Activated CD8-positive, alpha-beta memory T cell treated with anti-CD3 and anti-CD28 coated beads for 36 hours (primary cell): ENCODE measurements around the gene POLG. TPM values are rescaled to one million over a fixed set of nuclear protein-coding genes. Genes with fewer than 3 reads are reported as not detected.

Experiments
- CTCF ChIA-PET: fragments of 350-600 bp; sonication (Branson Sonifier 250); formaldehyde crosslinking; loops from one replicate; lab custom pipeline; 2021; ENCODE audit warnings: antibody characterized with exemption; lab: Charles Lee
- POLR2A ChIA-PET: fragments of 350-600 bp; sonication (Branson Sonifier 250); formaldehyde crosslinking; loops from one replicate; lab custom pipeline; 2021; ENCODE audit warnings: antibody characterized with exemption; lab: Charles Lee
- total RNA-seq, 2 experiments: library from RNA; stranded (reverse); gene quantifications; one replicate each; pipeline ENCODE4 v1.2.3, GENCODE V29; 2021

The POLG gene
- total RNA-seq, 2 experiments from 2014 or later = 98.1 to 103 TPM

DNA sequence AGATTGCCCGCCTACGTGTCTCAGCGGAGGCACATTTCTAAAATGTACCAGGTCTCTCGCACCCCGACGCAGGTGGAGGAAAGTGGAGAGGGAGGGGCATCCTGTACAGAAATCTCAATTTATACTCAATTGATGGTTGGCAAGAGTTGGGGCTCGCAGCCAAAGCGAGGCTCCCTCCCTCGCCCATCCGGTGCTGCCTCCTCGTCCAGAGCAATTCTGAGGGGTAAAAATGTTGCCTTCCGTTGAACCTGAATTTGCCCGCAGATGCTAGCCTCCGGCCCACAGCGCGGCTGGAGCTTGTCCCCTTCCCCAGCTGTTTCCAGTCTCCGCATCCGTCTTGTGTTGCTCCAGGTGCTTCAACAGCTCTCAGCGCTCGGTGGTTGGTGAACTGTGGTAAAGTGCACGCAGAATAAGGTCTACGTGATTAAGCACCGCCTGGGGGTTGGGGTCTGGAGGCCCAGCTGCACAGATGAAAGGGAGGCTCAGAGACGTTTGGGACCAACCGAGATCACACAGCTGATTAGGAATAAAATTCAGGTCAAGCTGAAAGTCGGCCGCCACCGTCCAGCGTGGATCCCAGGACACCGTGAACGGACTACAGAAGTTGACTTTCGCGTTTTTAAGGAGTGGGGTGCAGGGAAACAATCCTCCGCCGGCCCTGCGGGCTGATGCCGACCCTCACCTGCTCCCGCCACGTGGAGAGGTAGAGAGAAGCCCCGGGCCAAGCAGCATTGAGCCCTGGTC lies 846 bp upstream of the POLG start:
- CTCF ChIA-PET = interaction anchor here (1.0 to 1.1 kb wide), 2 partner anchors 23 to 92 kb away, joined by 3 to 4 read pairs; partner anchors contain the start of gene FANCI
- POLR2A ChIA-PET = interaction anchor here (0.6 to 1.0 kb wide), 2 partner anchors 244 to 1460 kb away, joined by 3 to 4 read pairs; no protein-coding TSS in a partner anchor

DNA sequence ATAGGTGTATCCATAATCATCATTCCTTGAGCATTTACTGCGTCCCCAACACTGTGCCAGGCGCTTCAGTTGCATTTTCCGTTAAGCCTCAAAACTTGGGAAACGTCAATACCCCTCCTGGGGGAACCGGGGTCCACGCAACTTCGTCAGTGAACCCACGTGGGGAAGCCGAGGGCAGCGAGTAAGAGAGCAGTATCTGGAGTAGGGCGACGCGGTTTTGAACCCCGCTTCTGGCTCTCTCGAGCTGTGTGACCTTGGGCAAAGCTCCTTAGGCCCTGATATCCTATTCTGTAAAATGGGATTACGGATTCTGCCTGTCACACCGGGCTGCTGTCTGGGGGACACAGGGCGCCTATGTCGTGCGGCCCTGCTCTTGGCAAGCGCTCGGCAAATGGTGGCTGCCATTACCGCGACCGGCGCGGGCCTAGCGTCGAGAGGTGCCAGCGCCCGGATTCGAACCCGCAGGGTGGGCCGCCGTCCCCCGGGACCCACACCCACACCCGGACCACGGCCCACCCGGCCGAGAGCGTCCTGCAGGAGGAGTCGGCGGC lies 590 bp downstream of the POLG start:
- CTCF ChIA-PET = interaction anchor here (1.0 kb wide), 1 partner anchor 90 kb away, joined by 3 read pairs; the partner anchor contains the start of gene FANCI
- POLR2A ChIA-PET = interaction anchor here (0.6 to 1.0 kb wide), 2 partner anchors 79 to 243 kb away, joined by 3 read pairs; no protein-coding TSS in a partner anchor

DNA sequence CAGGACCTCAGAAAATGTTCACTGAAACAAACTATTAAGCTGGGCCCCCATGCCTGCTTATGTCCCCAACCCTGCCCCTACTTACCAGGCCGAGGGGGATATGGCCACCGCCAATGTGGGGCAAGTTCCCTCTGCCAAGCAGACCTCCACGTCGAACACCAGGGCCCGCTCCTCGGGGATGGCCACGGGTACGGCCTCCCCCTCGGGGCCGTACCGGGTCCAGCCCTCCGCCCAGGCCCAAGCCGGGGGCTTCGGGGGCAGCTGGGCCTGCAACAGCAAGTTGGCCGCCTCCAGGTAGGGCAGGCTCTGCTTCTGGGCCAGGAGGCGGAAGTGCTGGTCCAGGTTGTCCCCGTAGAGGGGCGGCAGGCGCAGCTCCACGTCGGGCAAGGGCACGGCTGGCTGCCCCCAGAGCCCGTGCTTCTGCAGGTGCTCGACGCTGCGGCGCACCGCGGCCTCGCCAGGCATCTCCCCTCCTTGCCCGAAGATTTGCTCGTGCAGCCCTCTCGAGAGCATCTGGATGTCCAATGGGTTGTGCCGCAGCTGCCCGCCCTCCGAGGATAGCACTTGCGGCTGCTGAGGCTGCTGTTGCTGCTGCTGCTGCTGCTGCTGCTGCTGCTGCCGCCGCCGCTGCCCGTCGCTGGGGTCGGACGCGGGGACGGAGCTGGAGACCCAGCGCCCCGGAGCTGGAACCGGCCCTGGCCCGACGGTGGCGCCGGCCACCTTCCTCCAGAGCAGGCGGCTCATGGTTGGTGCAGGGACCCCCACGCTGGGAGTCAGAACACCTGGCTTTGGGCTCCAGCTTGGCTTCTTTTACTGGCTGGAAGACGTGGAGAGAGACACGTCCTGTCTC lies 1.4 kb downstream of the POLG start:
- POLR2A ChIA-PET = interaction anchor here (0.6 kb wide), 1 partner anchor 79 kb away, joined by 3 read pairs; no protein-coding TSS in a partner anchor
- CTCF ChIA-PET = interaction anchor here (0.6 to 1.5 kb wide), 6 partner anchors 10 to 126 kb away, joined by 3 to 5 read pairs (median 4); no protein-coding TSS in a partner anchor

DNA sequence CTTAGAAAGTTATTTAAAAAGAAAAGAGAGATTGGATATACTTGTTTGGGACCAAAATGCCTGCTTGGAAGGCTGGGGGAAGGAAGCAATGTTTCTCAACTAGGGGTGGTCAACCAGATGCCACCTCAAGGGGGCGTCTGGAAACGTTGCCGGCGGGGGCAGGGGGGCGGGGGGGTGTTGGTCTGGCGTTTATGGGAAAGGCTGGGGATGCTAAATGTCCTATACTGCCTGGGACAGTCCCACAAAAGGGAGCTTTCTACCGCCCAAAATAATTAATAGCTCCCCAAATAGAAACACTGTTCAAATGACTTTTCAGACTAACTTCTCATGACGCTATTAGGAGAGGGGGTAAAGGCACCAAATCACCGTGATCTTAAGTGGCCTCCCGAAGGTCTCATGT lies 2.2 kb downstream of the POLG start:
- ChIA-PET POLR2A (no interaction called here), CTCF (interaction anchor here (0.6 to 2.3 kb wide), 6 partner anchors 9 to 38 kb away, joined by 3 to 9 read pairs (median 4); no protein-coding TSS in a partner anchor)

DNA sequence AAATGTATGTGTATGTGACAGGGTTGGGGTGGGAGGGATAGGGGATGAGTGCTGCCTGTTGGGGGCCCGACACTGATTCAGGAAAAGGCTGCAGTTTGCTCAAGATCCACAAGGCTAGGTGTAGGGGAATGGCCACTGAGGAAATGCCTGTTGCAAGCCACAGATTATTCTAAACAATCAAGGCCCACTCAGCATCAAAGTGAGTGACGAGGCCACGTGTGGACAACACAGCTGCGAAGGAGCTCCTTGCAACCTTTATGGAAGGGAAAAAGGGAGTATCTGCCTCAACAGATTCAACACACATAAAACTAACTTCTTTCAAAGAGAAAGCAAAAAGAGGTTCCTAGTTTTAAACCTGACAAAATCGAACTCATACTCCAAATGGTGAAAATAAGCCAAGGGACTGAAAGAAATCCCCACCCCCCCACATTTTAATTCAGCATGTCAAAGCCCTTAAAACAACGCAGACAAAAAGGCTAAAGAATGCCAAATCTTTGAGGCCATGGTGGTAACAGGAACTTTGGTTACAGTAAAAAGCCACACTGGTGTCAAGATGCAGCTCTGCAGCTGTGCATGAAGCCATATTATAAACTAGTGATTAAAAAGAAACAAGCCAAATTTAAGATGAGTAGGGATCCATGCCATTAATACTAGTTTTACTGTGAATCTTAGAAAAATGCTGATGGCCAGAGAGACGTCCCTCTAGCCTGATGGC lies 3.6 kb downstream of the POLG start:
- POLR2A ChIA-PET = interaction anchor here (0.7 kb wide), 1 partner anchor 59 kb away, joined by 6 read pairs; no protein-coding TSS in a partner anchor
- CTCF ChIA-PET = interaction anchor here (0.6 to 2.5 kb wide), 3 partner anchors 10 to 28 kb away, joined by 5 to 9 read pairs (median 8); no protein-coding TSS in a partner anchor

DNA sequence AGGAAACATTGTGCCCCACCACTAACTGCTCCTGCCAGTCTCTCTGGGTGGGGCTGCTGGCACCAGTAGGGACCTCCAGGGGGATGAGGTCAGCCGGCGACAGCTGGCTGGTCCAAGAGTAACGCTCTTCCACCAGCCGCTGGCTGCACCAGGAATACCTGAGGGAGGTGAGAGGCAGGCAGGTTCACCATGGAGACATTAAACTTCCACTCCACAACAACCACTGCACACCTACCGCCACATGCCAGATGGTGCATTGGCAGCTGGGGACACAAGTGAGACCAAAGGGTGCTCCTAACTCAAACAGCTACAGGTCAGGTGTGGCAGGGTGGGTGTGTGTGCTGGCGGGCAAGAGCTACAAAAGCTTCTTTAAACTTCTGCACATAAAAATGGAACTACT lies 4.5 kb downstream of the POLG start:
- ChIA-PET POLR2A (interaction anchor here (0.6 to 1.5 kb wide), 3 partner anchors 9 to 314 kb away, joined by 3 to 7 read pairs (median 7); partner anchors contain the start of gene FANCI), CTCF (interaction anchor here (1.9 to 2.5 kb wide), 3 partner anchors 9 to 123 kb away, joined by 8 to 9 read pairs (median 8); no protein-coding TSS in a partner anchor)

DNA sequence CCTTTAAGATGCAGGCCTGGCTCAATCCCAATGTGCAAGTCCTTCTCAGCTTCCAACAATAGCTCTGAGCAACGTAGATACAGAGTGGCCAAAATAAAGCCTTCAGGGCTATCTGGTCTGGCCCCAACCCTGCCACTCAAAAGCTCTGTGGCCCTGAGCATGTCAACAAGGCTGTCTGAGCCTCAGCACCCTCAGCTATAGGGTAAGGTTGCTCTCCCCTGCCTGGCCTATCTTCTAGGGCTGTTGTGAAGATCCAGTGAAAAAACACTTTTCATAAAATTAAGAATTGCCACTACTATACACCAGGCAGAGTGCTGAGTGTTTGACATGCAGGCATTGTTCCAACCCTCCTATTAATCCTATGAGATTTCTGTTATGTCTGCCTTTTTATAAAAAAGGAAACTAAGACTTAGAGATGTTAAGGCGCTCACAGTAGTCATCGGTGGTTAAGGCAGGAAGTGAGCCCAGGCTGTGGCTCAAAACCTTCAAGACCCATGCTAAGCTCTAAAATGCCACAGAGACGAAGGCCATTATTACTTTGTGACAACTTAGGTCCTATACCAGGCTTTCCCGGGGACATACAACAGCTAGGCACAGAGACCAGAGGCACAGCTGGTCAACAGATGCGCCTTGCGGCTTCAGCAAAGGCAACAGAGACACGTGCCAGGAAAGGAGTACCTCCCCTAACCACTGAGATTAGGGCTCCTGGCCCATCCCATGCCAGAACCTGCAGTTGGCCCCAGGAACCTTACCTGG lies 5.1 kb downstream of the POLG start:
- CTCF ChIA-PET = interaction anchor here (1.9 to 2.5 kb wide), 2 partner anchors 29 to 122 kb away, joined by 8 read pairs; no protein-coding TSS in a partner anchor
- POLR2A ChIA-PET = interaction anchor here (0.6 to 1.5 kb wide), 4 partner anchors 9 to 85 kb away, joined by 3 to 7 read pairs (median 4); partner anchors contain the start of gene FANCI

DNA sequence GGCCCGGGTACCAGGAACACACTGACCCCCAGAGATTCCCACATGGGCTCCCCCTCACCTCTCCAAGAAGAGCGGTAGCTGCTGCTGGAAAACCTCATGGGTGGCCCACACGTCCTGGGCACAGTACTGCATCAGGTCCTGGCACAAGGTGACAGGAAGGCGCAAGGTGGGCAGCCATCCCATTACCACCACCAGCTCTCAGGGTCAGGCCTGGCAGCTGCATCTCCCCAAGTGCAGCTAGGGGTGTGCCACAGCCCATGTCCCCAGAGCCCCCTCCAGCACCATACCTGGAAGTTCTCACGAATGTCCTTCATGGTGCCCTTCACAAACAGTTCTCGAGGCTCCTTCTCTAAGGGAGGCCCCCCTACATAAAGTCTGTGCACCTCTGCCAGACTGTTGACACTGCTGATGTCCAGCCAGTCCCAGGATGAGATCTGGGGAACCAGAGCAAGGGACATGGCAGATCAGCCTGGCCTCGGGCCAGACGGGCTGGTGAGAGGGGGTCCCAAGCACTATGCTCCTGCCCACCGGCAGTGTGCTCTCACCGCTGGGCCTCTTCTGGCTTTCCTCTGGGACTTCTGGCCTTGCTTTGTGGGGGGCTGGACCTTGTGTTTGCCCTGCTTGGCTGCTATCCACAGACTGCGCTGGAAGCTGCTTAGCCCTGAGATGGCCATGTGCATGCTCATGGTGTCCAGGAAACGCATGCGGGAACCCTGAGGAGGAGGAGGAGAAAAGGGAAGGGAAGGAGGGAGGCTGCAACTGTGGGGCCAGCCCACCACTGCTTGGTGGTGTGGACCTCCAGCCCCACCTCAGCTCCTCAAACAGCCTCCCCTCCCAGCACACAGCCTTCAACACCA lies 6.0 kb downstream of the POLG start:
- CTCF ChIA-PET = interaction anchor here (1.9 to 2.5 kb wide), 3 partner anchors 30 to 122 kb away, joined by 6 to 8 read pairs (median 8); no protein-coding TSS in a partner anchor
- POLR2A ChIA-PET = interaction anchor here (0.6 to 1.5 kb wide), 3 partner anchors 8 to 12 kb away, joined by 3 to 7 read pairs (median 5); no protein-coding TSS in a partner anchor

DNA sequence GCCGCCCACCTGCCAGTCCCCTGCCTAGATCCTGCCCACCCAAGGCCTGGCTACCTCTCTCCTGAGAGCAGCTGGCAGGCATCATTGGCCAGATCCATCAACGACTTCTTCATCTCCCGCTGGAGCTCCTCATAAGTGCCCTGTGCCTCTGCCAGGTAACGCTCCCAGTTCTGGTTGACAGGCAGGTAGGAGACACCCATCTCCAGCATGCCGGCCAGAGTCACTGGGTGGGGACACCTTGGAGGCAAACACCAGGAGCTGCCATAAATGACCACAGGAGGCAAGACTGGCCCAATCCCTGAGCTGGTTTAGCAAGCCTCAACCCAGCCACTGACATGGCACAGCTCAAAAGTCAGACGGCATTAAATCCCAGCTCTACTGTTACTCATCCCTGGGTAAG lies 7.5 kb downstream of the POLG start:
- ChIA-PET CTCF (interaction anchor here (2.1 kb wide), 1 partner anchor 32 kb away, joined by 6 read pairs; no protein-coding TSS in a partner anchor), POLR2A (interaction anchor here (0.9 kb wide), 1 partner anchor 82 kb away, joined by 12 read pairs; no protein-coding TSS in a partner anchor)

DNA sequence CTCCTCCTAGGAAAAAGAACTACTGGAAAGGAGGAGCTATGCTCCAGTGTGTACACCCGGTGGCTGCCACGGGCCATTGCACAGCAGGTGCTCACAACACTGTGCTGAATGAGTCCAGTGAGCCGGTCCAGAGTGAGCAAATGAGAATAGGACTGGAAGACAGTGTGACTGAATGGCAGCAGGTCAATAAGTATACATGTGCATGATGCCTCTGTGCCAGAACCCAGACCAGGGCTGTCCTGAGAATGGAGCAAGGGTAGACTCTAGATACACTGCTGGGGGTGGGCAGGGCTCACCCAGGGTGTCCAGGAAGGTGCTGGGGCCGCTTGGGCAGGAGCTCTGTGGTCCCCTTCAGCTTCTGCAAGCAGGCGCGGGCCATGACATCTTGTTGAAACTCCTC lies 8.3 kb downstream of the POLG start:
- CTCF ChIA-PET = no interaction called here
- POLR2A ChIA-PET = no interaction called here

DNA sequence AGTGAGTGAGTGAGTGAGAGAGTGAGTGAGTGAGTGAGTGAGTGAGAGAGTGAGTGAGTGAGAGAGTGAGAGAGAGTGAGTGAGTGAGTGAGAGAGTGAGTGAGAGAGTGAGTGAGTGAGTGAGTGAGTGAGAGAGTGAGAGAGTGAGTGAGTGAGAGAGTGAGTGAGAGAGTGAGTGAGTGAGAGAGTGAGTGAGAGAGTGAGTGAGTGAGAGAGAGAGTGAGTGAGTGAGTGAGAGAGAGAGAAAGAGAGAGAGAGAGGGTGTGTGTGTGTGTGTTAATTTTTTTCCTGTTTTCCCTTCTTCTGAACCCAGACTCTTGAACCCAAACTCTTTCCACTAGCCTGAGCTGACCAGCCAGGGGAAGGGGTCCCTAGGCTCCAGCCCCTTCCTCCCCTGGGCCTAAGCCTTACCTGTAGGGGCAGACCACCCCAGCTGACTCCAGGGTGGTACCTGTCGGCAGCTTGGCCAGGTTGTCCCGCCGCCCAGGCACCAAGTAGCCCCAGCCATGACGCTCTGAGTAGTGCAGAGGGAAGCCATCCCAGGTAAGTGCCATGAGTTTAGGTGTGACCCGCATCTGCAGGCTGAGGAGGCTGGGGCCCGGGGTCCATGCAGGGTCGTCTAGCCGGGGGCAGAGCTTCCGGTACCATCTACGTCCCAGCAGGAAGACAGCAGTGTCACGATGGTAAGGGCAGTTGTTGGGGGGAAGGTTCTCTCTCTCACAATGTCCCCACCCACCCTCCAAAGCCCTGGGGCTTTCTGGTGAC lies 9.4 kb downstream of the POLG start:
- ChIA-PET POLR2A (no interaction called here), CTCF (no interaction called here)

DNA sequence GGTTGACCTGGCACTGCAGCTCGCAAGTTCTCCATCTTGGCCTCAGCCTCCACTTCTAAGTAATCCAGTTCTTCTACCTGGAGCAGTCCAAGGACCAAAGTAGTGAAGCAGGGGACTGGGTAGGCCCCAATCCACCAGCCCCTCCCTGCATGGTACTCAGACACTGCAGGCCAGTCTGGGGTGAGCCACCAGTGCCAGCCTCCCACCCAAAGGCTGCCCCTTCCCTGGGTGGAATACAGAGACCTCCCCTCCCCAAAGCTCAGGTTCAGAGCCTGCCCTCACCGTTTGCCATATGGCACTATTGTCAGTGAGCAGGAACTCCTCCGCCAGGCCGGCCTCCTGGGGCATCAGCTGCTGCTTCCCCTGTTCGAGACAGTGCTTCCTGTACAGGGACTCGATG lies 10.8 kb downstream of the POLG start:
- ChIA-PET POLR2A (interaction anchor here (0.6 kb wide), 1 partner anchor 50 kb away, joined by 3 read pairs; no protein-coding TSS in a partner anchor), CTCF (interaction anchor here (0.9 to 1.0 kb wide), 2 partner anchors 9 to 48 kb away, joined by 3 to 4 read pairs; no protein-coding TSS in a partner anchor)

DNA sequence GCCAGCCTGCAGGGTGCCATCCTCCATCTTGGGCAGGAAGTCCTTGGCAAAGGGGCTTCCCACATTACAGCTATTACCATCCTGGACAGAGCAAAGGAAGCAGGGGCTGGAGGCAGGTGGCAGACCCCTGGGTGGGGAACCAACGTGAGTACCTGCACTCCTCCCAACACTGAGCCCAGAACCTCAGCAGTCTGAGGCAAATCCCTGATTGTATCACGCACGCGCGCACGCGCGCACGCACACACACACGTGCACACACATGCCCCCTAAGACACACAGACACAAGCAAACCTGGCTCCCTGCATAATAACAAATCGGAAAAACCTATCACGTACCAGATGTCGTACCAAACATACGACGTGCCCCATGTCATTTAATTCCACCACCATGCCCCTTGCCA lies 11.8 kb downstream of the POLG start:
- ChIA-PET CTCF (interaction anchor here (1.0 kb wide), 2 partner anchors 10 kb away, joined by 3 to 4 read pairs; no protein-coding TSS in a partner anchor), POLR2A (no interaction called here)

DNA sequence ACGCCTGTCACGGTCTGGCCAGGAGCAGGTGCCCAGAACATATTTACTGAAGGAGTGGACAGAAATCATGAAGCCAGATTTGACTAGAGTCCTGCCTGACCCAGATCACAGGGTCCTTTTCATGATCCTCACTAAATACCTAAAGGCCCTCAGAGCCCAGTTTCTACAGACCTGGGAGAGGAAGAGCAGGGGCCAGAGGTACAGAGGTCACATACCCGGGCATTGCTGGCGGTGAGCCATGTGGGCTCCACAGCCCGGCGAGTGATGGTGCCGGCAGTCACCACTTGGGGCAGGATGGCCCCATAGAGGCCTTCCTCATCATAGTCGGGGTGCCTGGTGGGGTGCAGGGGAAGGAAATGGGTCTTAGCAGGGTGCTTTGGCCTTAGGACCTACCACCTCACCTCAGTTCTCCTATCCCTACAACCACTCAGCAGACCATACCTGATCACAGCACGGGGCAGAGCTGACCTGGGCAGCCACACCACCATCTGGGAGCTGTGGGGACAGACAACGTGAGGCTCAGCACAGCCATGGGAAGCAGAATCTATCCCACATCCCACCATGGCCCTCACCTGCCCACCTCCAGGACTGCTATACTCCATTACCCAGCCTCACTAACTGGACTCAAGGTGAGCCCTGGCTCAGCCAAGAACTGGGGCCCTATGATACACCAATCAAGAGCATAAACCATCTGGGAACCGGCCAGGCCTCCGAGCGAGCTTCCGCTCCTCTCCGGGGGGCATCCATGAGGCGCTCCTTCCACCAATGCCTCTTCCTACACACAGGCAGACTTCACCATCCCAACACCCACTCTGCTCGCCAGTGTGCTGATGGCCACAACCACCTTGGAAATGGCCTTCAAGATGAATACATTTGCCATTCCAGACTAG lies 12.9 kb downstream of the POLG start:
- ChIA-PET POLR2A (interaction anchor here (2.0 kb wide), 1 partner anchor 8 kb away, joined by 7 read pairs; no protein-coding TSS in a partner anchor), CTCF (interaction anchor here (1.0 to 1.9 kb wide), 3 partner anchors 9 to 11 kb away, joined by 3 to 9 read pairs (median 3); no protein-coding TSS in a partner anchor)
